Measurements from ENCODE around the gene ARL8B. TPM values are rescaled to one million over a fixed set of nuclear protein-coding genes. Genes with fewer than 3 reads are reported as not detected.

The ARL8B gene
- total and polyA plus RNA-seq, 9 of the 15 experiments (the other 6 are each of a cell fraction or from before 2014, with no cell fraction given): 28.5 to 99.4 (median 77.2) TPM

GRCh38 chr3:5197022-5197421, 74.9 kb downstream of the ARL8B start (continued):
- TF ChIP-seq ZNF75A (CRISPR knock-in tag; IDR thresholded peaks at IDR 0.05) (0 out of 2 replicates have a peak, but pooled peaks have one; percentile 1), PATZ1 (CRISPR knock-in tag; IDR thresholded peaks at IDR 0.05; ENCODE audit: borderline replicate concordance) (no peak), ZNF146 (CRISPR knock-in tag; IDR thresholded peaks at IDR 0.05; ENCODE audit: unreplicated experiment) (no peak), SREBF2 (CRISPR knock-in tag; IDR thresholded peaks at IDR 0.05) (no peak), FOXO4 (CRISPR knock-in tag; IDR thresholded peaks at IDR 0.05) (no peak), ELK3 (CRISPR knock-in tag; IDR thresholded peaks at IDR 0.05) (0 out of 2 replicates have a peak, but pooled peaks have one; percentile 8), ARID4B (CRISPR knock-in tag; IDR thresholded peaks at IDR 0.05) (no peak), ZNF324 (CRISPR knock-in tag; IDR thresholded peaks at IDR 0.05) (peak; percentile 25; the same call in 1 of the 2 replicates), TGIF2 (CRISPR knock-in tag; IDR thresholded peaks at IDR 0.05) (no peak), ZBTB9 (CRISPR knock-in tag; IDR thresholded peaks at IDR 0.05) (no peak), MAZ (CRISPR knock-in tag; conservative IDR thresholded peaks at IDR 0.05 in 1 of 2, IDR thresholded peaks at IDR 0.05 in 1 of 2) (0 out of 4 replicates have a peak, but pooled peaks of 1 of the 2 experiments have one; percentile 6), ARHGAP35 (IDR thresholded peaks at IDR 0.05; ENCODE audit: partially characterized antibody) (no peak), RUNX1 (IDR thresholded peaks at IDR 0.05; ENCODE audit: low read depth) (no peak), SNAPC5 (CRISPR knock-in tag; IDR thresholded peaks at IDR 0.05) (no peak), DMBX1 (CRISPR knock-in tag; IDR thresholded peaks at IDR 0.05; ENCODE audit: borderline replicate concordance) (0 out of 2 replicates have a peak, but pooled peaks have one; percentile 40), PTRF (tag; IDR thresholded peaks at IDR 0.05) (peak; percentile 57; the same call in 1 of the 2 replicates), FOXA3 (CRISPR knock-in tag; conservative IDR thresholded peaks at IDR 0.05 in 1 of 2, IDR thresholded peaks at IDR 0.05 in 1 of 2) (0 out of 4 replicates have a peak, but pooled peaks of 1 of the 2 experiments have one; percentile 17)

All from K562 (cell line).